Glomerular visceral epithelial cell (primary cell): Measurements from ENCODE around the gene ERCC6.
A peak's percentile ranks its signal among the peaks of the same experiment; 100 is the strongest.

Source experiments
- DNase-seq: peaks from one replicate; pipeline ENCODE4 v3.0.0-alpha.2; 2016; ENCODE audit errors: extremely low spot score

ERCC6 gene

DNA sequence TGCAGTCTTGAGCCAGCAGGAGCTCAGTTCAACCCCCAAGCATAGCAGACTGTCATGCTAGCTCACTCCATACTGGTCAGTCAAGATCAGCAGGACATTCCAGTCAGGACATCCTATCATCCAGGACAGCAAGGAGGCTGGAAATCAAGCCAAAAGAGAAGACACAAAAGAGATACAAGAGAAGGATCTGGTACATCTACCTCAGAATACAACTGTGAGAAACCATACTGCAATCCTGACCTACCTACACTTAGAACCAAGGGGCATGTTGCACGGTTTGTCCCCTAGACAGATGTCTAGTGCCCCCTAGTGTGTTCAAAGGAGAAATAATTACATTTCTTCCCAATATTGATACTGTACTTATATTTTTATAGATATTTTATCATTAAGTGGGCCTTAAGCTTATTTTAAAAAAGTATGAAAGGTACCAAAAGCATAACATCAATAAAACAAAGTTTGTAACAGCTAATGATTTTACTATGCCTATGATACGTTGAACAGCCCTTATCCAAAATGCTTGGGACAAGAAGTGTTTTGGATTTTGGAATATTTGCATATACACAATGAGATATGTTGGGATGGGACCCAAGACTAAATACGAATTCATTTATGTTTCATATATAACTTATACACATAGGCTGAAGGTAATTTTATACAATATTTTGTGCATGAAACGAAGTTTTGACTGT lies 26.7 kb downstream of the ERCC6 start:
- DNase-seq, result peak; percentile 36

GRCh38 chr10:49509771-49510303 lies 29.1 kb downstream of the ERCC6 start:
- no peak for DNase-seq

DNA sequence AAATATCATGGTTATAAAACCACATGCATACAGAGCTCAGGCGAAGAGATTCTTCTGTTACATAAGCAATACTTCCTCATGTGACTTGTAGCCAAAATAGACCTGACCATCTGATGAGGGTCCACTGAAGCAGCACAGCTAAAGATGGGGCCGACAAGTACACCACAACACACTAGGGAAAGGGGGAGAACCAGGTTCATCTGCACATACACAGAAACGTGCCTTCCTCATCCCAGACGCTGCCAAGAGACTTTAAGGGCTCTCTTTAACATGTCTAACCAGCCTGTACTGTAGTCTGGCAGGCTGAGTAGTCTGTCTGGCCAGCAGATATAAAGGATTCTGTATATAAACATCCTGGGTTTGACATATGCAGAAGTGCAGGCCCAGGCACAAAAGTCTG lies 30.3 kb downstream of the ERCC6 start:
- no peak for DNase-seq

DNA sequence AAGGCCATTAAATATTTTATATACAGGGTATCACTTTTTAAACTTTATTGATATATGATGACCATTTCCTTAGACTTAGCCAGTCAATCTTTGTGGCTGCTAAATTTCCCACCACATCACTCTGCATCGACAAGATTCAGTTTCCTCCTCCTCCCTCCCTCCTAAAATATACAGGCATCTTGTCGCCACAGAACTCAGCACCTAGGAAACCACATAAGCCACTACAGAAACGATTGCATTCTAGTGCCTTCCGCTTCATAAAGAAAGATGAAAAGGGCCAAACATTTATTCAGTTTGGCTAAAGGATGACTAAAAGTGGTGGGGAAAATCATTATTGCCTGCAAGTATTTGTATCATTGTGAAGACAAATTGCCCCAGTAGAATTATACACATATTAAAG lies 30.7 kb downstream of the ERCC6 start:
- DNase-seq, result no peak

DNA sequence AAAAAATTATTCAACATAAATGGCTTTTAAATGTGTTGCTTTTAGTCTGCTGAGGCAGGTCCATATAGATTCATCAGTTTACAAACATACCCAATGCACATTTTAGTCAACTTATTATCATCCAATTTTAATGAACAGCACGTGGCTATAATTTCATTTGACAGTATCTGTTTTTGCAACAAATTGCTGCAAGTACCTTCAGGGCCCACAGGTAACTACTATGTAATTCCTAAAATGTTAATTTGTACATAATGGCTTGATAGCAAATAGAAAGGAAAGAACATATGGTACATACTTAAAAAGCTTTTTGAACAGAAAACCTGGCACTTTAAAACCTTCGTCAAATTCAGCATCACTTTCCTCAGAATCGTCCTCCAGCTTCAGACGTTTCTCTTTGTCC lies 33.3 kb downstream of the ERCC6 start:
- no peak for DNase-seq

DNA sequence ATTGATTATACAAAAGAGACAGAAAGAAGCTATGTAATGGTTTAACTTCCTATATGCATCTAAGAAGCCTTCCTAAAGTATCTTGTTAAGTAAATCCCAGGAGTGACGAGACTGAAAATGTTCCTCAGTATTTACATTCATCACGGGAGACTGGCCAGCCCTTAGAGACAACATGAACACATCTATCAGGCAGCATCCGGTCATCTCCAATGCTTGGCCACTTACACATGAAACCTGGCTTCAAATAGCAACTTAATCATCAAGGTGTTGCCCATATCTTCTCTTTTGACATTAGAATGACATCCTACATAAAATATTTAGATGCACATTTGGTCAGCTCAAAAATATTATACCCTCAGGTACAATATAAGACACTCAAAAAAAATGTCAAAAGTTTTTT lies 33.8 kb downstream of the ERCC6 start:
- no peak for DNase-seq

- no peak for DNase-seq
Measured at GRCh38 chr10:49504528-49504927, 34.4 kb downstream of the ERCC6 start.

- DNase-seq, result no peak
Measured at GRCh38 chr10:49502358-49502757, 36.6 kb downstream of the ERCC6 start.

DNA sequence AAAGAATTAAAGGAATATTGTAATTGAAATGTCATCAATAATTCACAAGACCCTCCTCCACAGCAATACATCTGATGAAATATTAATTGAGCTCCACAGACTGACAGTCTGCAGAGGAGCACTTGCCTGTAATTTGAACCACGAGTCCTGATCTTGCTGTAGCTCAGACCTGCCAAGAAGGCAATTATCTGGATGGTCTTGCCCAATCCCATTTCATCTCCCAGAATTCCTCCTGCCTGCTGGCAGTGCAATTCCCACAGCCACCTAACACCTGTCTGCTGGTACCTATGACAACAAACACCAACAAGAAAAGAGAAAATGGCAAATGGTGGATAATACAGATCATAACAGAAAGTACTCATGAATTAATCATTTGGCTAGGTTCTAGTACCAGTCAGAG lies 38.5 kb downstream of the ERCC6 start:
- DNase-seq, result no peak

DNA sequence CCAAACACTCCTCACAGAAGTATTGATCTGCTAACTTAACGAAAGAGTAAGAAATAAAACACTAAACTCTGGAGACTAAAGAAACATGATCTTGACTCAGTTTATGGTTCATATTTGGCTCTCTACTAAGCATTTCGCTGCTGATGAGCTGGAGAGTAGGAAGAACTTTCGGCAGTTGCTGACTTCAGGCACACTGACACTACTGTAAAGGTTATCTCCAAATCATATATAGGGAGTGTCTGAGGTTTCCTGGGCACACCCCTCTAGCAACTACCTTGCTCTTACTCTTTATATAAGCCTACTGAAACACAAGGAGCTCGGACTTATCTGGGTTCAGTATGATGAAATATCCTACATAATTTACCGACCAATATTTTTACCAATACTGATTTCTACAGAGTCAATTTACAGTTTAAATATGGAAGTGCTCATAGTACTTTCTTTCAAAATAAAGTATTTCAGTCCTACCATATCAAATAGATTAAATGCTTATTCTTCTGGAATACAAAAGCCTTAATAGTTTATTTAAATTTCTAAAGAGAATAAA lies 39.5 kb downstream of the ERCC6 start:
- no peak for DNase-seq

DNA sequence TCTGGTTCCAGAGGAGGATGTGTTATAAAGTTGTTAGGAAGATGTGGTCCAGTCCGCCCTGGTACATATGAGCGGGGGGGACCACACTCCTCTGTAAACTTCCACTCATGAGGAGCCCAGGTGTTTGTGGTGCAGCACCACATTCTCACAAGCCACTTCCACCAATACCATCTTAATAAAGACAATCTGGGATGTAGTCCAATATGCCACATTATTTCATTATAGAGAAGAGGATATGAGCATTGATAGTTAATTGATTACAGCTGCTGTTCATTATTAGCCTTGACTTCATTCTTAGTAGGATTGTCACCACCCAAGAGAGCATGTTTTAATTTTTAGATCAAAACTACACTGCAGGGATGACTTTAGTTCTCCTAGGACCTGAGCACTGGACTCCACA lies 40.5 kb downstream of the ERCC6 start:
- no peak for DNase-seq

DNA sequence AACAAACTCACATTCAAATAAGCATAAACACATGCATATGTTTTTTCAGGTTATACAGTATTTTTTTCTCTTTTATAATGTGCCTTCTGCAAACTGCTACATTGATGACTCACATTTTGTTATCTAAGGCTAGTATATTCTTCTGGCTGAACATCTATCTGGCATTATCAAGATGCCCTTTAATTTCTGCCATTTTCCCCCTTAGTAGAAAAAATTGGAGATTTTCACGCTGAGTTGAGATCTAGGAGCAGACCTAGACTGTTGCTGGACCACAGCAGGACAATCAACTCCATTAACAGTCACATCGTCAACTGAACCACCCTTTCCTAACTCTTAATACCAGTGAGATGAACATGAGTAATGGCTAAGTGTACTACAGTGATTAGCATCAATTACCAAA lies 41.6 kb downstream of the ERCC6 start:
- DNase-seq, result no peak

- DNase-seq, result no peak
Measured at GRCh38 chr10:49488056-49488717, 50.7 kb downstream of the ERCC6 start.

DNA sequence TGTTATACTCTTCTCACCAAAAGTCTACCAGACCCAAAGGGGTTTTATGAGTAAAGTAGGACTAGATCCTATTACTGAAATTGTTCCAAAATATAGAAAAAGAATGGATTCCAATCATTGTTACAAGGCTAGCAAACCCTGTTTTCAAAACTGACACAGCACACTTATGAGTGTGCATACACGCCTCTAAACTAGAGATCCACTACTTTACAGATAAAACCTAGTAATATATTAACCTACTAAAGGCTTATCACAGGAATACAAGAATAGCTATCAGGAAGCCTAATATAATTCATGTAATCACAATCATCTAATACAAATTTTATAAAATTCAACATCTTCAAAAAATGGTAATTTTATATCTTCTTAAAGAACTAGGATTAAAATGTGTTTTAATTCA lies 52.2 kb downstream of the ERCC6 start:
- DNase-seq, result no peak

DNA sequence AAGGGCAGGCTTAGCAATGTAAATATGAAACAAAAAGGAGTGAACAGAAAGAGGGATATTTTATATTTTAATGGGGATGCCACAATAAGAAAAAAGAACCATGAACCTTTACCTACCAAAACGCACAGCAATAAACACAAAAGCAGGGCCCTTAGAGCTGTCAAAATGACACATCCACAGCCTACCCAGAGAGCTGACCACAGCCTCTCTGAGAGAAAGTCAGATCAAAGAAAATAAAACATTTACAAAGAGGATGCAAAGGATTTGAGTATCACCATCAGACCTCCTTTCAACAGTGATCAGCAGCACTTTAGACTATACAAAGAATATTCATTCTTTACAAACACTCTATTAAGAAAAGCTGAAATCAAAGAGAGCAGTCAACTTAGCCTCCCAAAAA lies 52.9 kb downstream of the ERCC6 start:
- DNase-seq, result no peak

DNA sequence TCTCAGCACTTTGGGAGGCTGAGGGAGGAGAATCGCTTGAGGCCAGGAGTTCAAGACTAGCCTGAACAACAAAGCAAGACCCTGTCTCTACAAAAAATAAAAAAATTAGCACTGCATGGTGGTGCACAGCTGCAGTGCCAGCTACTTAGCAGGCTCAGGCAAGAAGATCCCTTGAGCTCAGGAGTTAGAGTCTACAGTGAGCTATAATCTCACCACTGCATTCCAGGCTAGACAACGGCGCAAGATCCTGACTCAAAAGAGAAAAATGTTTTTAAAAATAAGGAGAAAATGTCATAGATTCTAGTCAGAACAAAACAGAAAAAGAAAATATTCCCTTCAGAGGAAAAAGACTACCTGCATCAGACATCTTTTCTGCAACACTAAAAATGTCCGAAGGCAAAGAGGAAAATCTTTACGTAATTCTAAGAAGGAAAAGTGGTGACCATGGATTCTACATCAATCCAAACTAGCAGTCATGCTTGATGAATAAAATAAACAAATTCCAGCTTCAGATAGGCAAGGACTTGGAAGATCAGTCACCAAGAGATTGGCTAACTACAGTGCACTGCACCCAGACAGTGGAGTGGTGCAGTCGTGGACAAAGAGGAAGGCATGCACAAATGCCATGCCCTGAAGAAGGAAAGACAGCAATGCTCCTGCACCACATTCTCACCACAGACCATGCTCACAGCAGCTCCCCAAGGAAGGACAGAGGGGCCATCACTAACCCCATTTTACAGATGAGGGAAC lies 54.3 kb downstream of the ERCC6 start:
- no peak for DNase-seq

DNA sequence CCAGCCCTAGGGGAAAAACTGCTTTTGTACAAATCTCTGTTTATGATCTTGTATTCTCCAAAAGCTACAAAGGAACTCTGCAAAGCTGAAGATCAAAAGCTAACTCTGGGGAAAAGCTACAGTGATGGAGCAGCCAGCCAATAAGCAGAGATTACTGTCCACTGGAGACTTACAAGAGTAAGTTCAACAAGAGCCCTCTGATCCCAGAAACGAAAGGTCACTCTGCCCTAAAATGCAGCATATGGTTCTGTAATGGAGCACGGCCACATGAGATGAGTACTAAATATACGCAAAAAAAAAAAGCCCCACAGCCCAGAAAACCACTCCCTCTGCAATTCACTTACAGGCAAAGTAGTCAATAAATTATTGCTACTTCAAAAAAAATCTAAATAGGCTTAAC lies 60.1 kb downstream of the ERCC6 start:
- no peak for DNase-seq

- no peak for DNase-seq
Measured at GRCh38 chr10:49474901-49475300, 64.0 kb downstream of the ERCC6 start.

DNA sequence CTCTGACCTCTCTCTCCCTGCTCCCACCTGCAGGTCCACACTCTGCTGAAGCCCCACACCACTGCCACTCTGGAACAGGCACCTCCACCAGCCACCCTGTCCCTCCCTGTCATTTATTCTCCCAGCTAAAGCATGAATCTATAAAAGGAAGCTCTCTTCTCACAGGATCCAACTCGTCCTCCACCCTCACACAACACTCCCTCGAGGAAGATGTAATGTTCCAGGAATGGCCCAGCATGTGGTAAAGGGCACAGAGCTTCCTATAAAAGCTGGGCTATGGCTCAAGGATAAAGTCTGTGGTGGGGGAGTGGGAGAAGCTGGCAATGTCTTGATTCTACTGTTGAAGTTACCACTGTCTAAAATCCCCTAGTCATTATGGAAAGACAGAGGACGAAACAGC lies 67.4 kb downstream of the ERCC6 start:
- DNase-seq, result no peak

- DNase-seq, result no peak
Measured at GRCh38 chr10:49465736-49466135, 73.2 kb downstream of the ERCC6 start.
